OCI-LY1 (cell line): Measurements from ENCODE around the gene TIAM1.

Experiments used
- EZH2 ChIP-seq: fragments of 200-600 bp; sonication (generic), shearing (Covaris generic); IDR thresholded peaks from 2 replicates; pipeline ENCODE4 v1.8.0; 2017; ENCODE audit warnings: borderline replicate concordance, mixed run types, mild to moderate bottlenecking, antibody characterized with exemption, low read length, moderate library complexity, mixed read lengths
- TF ChIP-seq, protein P1 (sequence below): fragments of 200-600 bp; sonication (generic), shearing (Covaris generic); IDR thresholded peaks from 2 replicates; pipeline ENCODE4 v1.5.1; 2017; ENCODE audit warnings: mild to moderate bottlenecking, antibody characterized with exemption, low read length, moderate library complexity, mixed read lengths

DNA sequence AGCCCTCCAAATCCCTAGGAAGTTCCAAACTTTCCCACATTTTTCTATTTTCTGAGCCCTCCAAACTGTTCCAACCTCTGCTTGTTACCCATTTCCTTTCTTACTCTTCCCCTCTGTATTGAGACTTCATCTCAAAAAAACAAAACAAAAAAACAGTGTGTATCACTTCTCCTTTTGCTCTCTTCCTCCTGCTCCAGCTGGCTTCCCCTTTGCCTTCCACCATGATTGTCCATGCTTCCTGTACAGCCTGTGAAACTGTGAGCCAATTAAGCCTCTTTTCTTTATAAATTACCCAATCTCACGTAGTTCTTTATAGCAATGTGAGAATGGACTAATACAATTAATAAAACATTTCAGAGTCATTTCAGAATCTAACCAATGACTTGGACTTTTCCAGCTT is 236.2 kb downstream of the TIAM1 start:
- no peak for TF ChIP-seq EZH2
- TF ChIP-seq, protein P1, sequence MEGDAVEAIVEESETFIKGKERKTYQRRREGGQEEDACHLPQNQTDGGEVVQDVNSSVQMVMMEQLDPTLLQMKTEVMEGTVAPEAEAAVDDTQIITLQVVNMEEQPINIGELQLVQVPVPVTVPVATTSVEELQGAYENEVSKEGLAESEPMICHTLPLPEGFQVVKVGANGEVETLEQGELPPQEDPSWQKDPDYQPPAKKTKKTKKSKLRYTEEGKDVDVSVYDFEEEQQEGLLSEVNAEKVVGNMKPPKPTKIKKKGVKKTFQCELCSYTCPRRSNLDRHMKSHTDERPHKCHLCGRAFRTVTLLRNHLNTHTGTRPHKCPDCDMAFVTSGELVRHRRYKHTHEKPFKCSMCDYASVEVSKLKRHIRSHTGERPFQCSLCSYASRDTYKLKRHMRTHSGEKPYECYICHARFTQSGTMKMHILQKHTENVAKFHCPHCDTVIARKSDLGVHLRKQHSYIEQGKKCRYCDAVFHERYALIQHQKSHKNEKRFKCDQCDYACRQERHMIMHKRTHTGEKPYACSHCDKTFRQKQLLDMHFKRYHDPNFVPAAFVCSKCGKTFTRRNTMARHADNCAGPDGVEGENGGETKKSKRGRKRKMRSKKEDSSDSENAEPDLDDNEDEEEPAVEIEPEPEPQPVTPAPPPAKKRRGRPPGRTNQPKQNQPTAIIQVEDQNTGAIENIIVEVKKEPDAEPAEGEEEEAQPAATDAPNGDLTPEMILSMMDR, result no peak
